HG03565 (cell line): Measurements from ENCODE around the gene VPS41.

ENCODE experiments used
- ATAC-seq: cut with Tn5 transposase; IDR thresholded peaks from one replicate; pipeline ENCODE4 v1.9.1; 2021; ENCODE audit warnings: mild to moderate bottlenecking, moderate library complexity; ENCODE audit not compliant: unreplicated experiment

VPS41 gene

DNA sequence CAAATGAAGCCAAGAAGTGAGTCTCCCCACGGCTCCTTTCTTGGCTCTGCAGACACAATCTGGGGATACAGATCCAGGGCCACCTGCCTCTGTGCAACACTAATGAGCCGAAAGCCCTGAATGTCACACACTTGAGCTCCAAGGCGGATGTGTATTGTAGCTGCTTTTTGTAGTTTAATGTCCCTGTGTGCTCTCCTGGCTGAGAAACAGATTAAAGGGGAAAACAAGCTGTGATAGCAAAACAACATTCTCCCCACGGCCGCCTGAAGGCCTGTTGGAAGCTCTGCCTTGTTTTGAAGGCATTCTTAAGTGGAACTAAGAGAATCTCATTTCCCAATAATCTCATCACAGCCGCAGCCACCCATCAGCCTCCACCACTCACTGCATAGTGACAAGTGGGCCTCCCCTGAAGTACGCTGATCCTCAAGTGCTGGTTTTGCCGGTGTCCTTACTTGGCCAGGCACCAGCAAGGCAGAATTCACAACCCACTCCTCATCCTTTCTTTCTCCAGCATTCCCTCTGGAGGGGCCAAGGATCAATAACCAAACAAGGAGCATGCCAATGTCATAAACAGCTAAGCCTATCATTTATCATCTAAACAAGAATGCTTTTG, 233.4 kb downstream of the VPS41 start:
- ATAC-seq, result no peak

- no peak for ATAC-seq
These were observed 234.5 kb downstream of the VPS41 start for GRCh38 chr7:38674513-38674912.

DNA sequence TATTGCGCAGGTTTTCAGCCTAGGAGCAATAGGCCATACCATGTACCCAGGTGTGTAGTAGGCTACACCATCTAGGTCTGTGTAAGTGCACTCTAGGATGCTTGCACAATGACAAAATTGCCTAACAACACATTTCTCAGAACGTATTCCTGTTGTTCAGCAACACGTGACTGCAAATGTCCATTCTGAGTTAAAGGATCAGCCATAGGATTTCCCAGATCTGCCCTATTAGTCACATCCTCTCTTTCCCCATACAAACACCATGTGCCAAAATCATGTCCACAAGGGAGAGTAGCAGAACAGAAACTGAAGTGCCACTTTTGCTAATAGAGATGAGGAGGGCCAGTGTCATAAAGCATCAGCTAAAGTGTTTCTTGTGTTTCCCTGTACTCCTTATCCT, 235.2 kb downstream of the VPS41 start:
- no peak for ATAC-seq
